GM21529 (cell line): ENCODE measurements around the gene XYLT1.
"Not testable (repeated sequence)": the region's sequence is repeated elsewhere in the genome, so short reads cannot be mapped to it uniquely, and the experiment has no call there.

ENCODE experiments used
- ATAC-seq: cut with Tn5 transposase; IDR thresholded peaks from one replicate; pipeline ENCODE4 v1.9.1; 2021; ENCODE audit not compliant: unreplicated experiment

The XYLT1 gene

GRCh38 chr16:17488506-17488905 is 17.7 kb upstream of the XYLT1 start:
- ATAC-seq: no peak

GRCh38 chr16:17483351-17483750 is 12.6 kb upstream of the XYLT1 start:
- ATAC-seq: no peak

GRCh38 chr16:17482341-17482740 is 11.6 kb upstream of the XYLT1 start:
- not testable (repeated sequence) for ATAC-seq

GRCh38 chr16:17481736-17482135 is 11.0 kb upstream of the XYLT1 start:
- no peak for ATAC-seq

- not testable (repeated sequence) for ATAC-seq
Observed at GRCh38 chr16:17477260-17477545, 6.4 kb upstream of the XYLT1 start.

- ATAC-seq: no peak
Observed at GRCh38 chr16:17476414-17477259, 5.9 kb upstream of the XYLT1 start.

GRCh38 chr16:17475104-17475503 is 4.3 kb upstream of the XYLT1 start:
- no peak for ATAC-seq

- ATAC-seq: no peak
Observed at GRCh38 chr16:17474572-17474971, 3.8 kb upstream of the XYLT1 start.

GRCh38 chr16:17474037-17474436 is 3.3 kb upstream of the XYLT1 start:
- no peak for ATAC-seq

- no peak for ATAC-seq
Observed at GRCh38 chr16:17471719-17472461, 1.1 kb upstream of the XYLT1 start.

- ATAC-seq: no peak
Observed at GRCh38 chr16:17470182-17470907, 415 bp downstream of the XYLT1 start.

- ATAC-seq: no peak
Observed at GRCh38 chr16:17469741-17470181, 999 bp downstream of the XYLT1 start.

GRCh38 chr16:17469011-17469740 is 1.6 kb downstream of the XYLT1 start:
- ATAC-seq: no peak

- no peak for ATAC-seq
Observed at GRCh38 chr16:17468611-17469010, 2.1 kb downstream of the XYLT1 start.

- no peak for ATAC-seq
Observed at GRCh38 chr16:17467923-17468540, 2.7 kb downstream of the XYLT1 start.

GRCh38 chr16:17466876-17467275 is 3.9 kb downstream of the XYLT1 start:
- ATAC-seq: no peak

GRCh38 chr16:17465460-17465859 is 5.3 kb downstream of the XYLT1 start:
- no peak for ATAC-seq

- ATAC-seq: no peak
Observed at GRCh38 chr16:17463335-17463734, 7.4 kb downstream of the XYLT1 start.

- ATAC-seq: no peak
Observed at GRCh38 chr16:17461951-17462729, 8.6 kb downstream of the XYLT1 start.

GRCh38 chr16:17460890-17461289 is 9.9 kb downstream of the XYLT1 start:
- ATAC-seq: no peak
